WTC11 (cell line): ENCODE measurements around the gene KRT1. TPM values are rescaled to one million over a fixed set of nuclear protein-coding genes. Genes with fewer than 3 reads are reported as not detected.

Experiments used
- ATAC-seq: fragments of 200-7000 bp; cut with Tn5 transposase; 2 replicates; pipeline ENCODE4 v1.10.0; 2021; ENCODE audit warnings: mild to moderate bottlenecking, moderate library complexity
- CTCF ChIA-PET: fragments of 300-600 bp; sonication (Branson Sonifier 250); formaldehyde crosslinking; loops from one replicate; lab custom pipeline; 2021; ENCODE audit warnings: antibody characterized with exemption; lab: Charles Lee
- POLR2A ChIA-PET: fragments of 350-600 bp; sonication (Branson Sonifier 250); formaldehyde crosslinking; loops from one replicate; lab custom pipeline; 2021; ENCODE audit warnings: antibody characterized with exemption; lab: Charles Lee
- DNase-seq: peaks from one replicate; pipeline ENCODE4 v3.0.0; 2021; ENCODE audit warnings: low spot score
- H3K27ac Mint-ChIP-seq: 2 replicates; pipeline ENCODE4 v1.8.0; 2021; ENCODE audit warnings: mixed read lengths
- H3K27me3 Mint-ChIP-seq: 2 replicates; pipeline ENCODE4 v1.8.0; 2021; ENCODE audit warnings: low read depth, mild to moderate bottlenecking, moderate library complexity, mixed read lengths
- H3K36me3 Mint-ChIP-seq: 2 replicates; pipeline ENCODE4 v1.8.0; 2021; ENCODE audit warnings: mixed read lengths
- H3K4me1 Mint-ChIP-seq: 2 replicates; pipeline ENCODE4 v1.8.0; 2022; ENCODE audit warnings: mixed read lengths
- H3K4me3 Mint-ChIP-seq: 2 replicates; pipeline ENCODE4 v1.8.0; 2021; ENCODE audit warnings: mild to moderate bottlenecking, moderate library complexity, mixed read lengths
- H3K9me3 Mint-ChIP-seq: 2 replicates; pipeline ENCODE4 v1.8.0; 2021; ENCODE audit warnings: mixed read lengths
- CREM ChIP-seq: sonication (generic); formaldehyde crosslinking; IDR thresholded peaks from 2 replicates; pipeline ENCODE4 v1.8.1; 2022; ENCODE audit warnings: mild to moderate bottlenecking, missing genetic modification reagents, moderate library complexity
- GTF2I ChIP-seq: fragments of 250-450 bp; sonication (Bioruptor Pico); conservative IDR thresholded peaks from 2 replicates; pipeline ENCODE4 v1.4.0; 2021; ENCODE audit warnings: mild to moderate bottlenecking
- HMGA2 ChIP-seq: fragments of 250-450 bp; sonication (Bioruptor Pico); IDR thresholded peaks from 2 replicates; pipeline ENCODE4 v1.4.0; 2021; ENCODE audit warnings: mild to moderate bottlenecking, moderate library complexity
- NFYB ChIP-seq: sonication (generic); formaldehyde crosslinking; conservative IDR thresholded peaks from 2 replicates; pipeline ENCODE4 v1.8.0; 2022; ENCODE audit warnings: low read depth, missing genetic modification reagents
- NR2C2 ChIP-seq: sonication (generic); formaldehyde crosslinking; IDR thresholded peaks from 2 replicates; pipeline ENCODE4 v1.8.0; 2022; ENCODE audit warnings: mild to moderate bottlenecking, missing genetic modification reagents
- RELA ChIP-seq: sonication (generic); formaldehyde crosslinking; IDR thresholded peaks from 2 replicates; pipeline ENCODE4 v1.8.1; 2022; ENCODE audit warnings: missing genetic modification reagents, mild to moderate bottlenecking, borderline replicate concordance
- TP53 ChIP-seq: sonication (generic); formaldehyde crosslinking; IDR thresholded peaks from 2 replicates; pipeline ENCODE4 v1.8.1; 2023; ENCODE audit warnings: mild to moderate bottlenecking, missing genetic modification reagents
- ZBTB21 ChIP-seq: sonication (generic); formaldehyde crosslinking; IDR thresholded peaks from 2 replicates; pipeline ENCODE4 v1.8.1; 2023; ENCODE audit warnings: mild to moderate bottlenecking, missing genetic modification reagents, borderline replicate concordance
- ZNF121 ChIP-seq: sonication (generic); formaldehyde crosslinking; IDR thresholded peaks from 2 replicates; pipeline ENCODE4 v1.8.0; 2023; ENCODE audit warnings: missing genetic modification reagents
- ZNF416 ChIP-seq: fragments of 250-450 bp; sonication (Bioruptor Pico); IDR thresholded peaks from 2 replicates; pipeline ENCODE4 v1.9.0; 2021; ENCODE audit warnings: mild to moderate bottlenecking, inconsistent platforms
- total RNA-seq: library from RNA; stranded (reverse); gene quantifications from 3 replicates; pipeline ENCODE4 v1.2.3, GENCODE V29; 2021
- TF ChIP-seq, protein P1 (sequence below): fragments of 250-450 bp; sonication (Bioruptor Pico); conservative IDR thresholded peaks from 2 replicates; pipeline ENCODE4 v1.9.0; 2021; ENCODE audit warnings: mild to moderate bottlenecking
- TF ChIP-seq, protein P2 (sequence below): sonication (generic); formaldehyde crosslinking; IDR thresholded peaks from 2 replicates; pipeline ENCODE4 v1.8.1; 2023; ENCODE audit warnings: mild to moderate bottlenecking, moderate library complexity, missing genetic modification reagents
- TF ChIP-seq, protein P3 (sequence below): fragments of 250-450 bp; sonication (Bioruptor Pico); IDR thresholded peaks from 2 replicates; pipeline ENCODE4 v1.8.0; 2021; ENCODE audit warnings: mild to moderate bottlenecking
- TF ChIP-seq, protein P4 (sequence below): sonication (generic); formaldehyde crosslinking; IDR thresholded peaks from 2 replicates; pipeline ENCODE4 v1.8.1; 2023; ENCODE audit warnings: mild to moderate bottlenecking, missing genetic modification reagents, moderate library complexity
- TF ChIP-seq, protein P5 (sequence below): sonication (generic); formaldehyde crosslinking; conservative IDR thresholded peaks from 2 replicates; pipeline ENCODE4 v1.8.1; 2022; ENCODE audit warnings: mild to moderate bottlenecking, missing genetic modification reagents
- TF ChIP-seq, protein P6 (sequence below): sonication (generic); formaldehyde crosslinking; IDR thresholded peaks from 2 replicates; pipeline ENCODE4 v1.8.0; 2023; ENCODE audit warnings: missing genetic modification reagents
- TF ChIP-seq, protein P7 (sequence below): fragments of 250-450 bp; sonication (Bioruptor Pico); IDR thresholded peaks from 2 replicates; pipeline ENCODE4 v2.1.2; 2022; ENCODE audit warnings: mild to moderate bottlenecking, moderate library complexity
- TF ChIP-seq, protein P8 (sequence below): fragments of 250-450 bp; sonication (Bioruptor Pico); IDR thresholded peaks from 2 replicates; pipeline ENCODE4 v1.9.0; 2021; ENCODE audit warnings: mild to moderate bottlenecking

KRT1 gene
- total RNA-seq, 1 experiment from 2014 or later, result not detected

DNA sequence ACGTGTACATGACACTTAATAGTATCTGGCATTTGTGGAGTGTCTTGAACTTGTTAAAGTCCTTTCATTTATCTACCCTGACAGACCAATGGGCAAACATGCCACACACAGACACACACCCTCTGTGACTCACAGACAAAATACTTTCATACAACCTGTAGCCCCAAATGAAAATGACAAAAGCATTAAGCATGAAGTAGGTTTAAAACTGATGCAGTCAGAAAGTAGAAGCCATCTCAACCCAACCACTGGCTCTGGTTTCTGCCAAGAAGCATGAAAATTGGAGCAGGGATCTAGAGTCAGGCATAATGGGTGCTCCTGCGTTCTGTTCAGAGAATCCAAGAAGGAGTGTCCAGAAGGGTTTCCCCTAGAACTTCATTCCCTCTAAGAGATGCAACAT, 46.2 kb upstream of the KRT1 start (continued):
- no peak for TF ChIP-seq ZNF121 (CRISPR knock-in tag)

DNA sequence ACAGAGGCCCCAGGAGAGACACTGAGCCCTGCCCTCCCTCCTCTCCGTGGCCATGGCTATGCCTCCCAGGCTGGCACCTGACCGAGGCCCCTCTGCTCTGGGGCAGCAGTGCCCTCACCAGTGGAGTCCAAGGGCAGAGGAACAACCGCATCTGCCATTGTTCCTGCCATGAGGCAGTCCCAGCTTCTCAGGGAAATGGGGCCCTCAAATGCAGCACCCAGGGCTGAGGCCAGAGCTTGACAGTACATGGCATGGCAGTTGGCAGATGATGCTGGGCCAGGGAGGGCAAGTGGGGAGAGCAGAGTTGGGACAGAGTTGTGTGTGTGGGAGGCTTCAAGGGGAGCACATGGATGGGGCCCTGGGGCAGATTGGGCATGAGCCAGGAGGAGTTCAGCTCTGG, 44.2 kb upstream of the KRT1 start:
- Mint-ChIP-seq H3K4me1 (no peaks in the 10 kb centered on the region), H3K9me3 (peaks cover 5% of the 10 kb centered on the region; the same call in 1 of the 2 replicates), H3K36me3 (no peaks in the 10 kb centered on the region), H3K27ac (no peak overlapping the region), H3K27me3 (peaks cover 5% of the 10 kb centered on the region; the same call in 1 of the 2 replicates)
- ChIA-PET POLR2A (no interaction called here), CTCF (interaction anchor here (1.0 to 2.6 kb wide), 2 partner anchors 9 to 141 kb away, joined by 4 to 8 read pairs; no protein-coding TSS in a partner anchor)
- TF ChIP-seq, protein P1, sequence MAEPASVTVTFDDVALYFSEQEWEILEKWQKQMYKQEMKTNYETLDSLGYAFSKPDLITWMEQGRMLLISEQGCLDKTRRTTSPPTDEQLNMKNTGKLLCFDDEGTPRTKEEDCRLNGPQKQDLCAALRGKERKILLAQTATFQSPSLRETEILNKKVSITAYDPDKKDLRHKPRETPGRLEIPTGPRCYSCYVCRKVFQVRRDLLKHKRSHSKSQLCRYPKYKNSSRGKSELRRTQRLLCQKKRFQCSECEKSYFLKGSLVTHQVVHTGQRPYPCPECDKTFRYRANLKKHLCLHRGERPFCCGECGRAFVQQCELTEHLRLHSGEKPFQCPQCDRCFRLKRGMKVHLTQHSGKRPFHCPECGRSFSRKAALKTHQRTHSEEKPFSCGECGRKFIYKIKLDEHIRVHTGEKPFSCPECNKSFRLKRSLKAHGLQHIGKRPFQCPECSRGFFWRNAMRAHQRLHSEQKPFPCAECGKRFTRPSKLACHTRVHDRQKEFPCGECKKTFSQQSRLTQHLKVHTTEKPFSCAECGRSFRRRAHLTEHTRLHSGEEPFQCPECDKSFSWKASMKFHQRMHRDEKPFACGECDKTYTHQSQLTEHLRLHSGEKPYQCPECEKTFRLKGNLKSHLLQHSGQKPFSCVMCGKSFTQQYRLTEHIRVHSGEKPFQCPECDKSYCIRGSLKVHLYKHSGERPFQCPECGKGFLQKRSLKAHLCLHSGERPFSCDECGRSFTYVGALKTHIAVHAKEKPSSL, result no peak
- TF ChIP-seq NR2C2 (CRISPR knock-in tag), result no peak
- TF ChIP-seq, protein P2, sequence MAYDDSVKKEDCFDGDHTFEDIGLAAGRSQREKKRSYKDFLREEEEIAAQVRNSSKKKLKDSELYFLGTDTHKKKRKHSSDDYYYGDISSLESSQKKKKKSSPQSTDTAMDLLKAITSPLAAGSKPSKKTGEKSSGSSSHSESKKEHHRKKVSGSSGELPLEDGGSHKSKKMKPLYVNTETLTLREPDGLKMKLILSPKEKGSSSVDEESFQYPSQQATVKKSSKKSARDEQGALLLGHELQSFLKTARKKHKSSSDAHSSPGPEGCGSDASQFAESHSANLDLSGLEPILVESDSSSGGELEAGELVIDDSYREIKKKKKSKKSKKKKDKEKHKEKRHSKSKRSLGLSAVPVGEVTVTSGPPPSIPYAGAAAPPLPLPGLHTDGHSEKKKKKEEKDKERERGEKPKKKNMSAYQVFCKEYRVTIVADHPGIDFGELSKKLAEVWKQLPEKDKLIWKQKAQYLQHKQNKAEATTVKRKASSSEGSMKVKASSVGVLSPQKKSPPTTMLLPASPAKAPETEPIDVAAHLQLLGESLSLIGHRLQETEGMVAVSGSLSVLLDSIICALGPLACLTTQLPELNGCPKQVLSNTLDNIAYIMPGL (CRISPR knock-in tag), result no peak
- TF ChIP-seq, all 79 proteins: peak for 0
- H3K4me3 Mint-ChIP-seq, result no peak overlapping the region
- DNase-seq, result no peak
- no peak for ATAC-seq

DNA sequence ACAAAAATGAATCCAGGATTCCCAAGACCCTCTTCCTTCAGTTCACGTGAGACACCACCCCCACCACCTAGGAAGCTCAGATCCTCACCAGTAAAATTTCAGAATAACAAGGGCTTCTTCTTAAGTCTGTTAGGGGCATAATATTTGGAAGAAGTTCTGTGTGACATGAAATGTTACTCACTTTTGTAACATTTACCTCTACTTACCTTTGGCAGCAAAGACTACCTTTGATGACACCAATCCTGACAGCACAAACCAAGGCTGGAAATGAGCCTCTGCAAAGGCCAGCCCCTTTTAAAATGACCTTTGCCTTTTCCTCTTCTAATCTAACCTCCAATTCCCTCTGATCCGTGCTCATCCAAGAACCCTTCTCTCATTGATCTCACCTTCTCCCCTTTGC, 42.5 kb upstream of the KRT1 start:
- TF ChIP-seq HMGA2 (no peak), NFYB (CRISPR knock-in tag) (no peak), GTF2I (CRISPR knock-in tag) (no peak), ZBTB21 (no peak), ZNF416 (CRISPR knock-in tag) (no peak), RELA (no peak), NR2C2 (CRISPR knock-in tag) (no peak), TP53 (CRISPR knock-in tag) (no peak), CREM (no peak)
- TF ChIP-seq, protein P3, sequence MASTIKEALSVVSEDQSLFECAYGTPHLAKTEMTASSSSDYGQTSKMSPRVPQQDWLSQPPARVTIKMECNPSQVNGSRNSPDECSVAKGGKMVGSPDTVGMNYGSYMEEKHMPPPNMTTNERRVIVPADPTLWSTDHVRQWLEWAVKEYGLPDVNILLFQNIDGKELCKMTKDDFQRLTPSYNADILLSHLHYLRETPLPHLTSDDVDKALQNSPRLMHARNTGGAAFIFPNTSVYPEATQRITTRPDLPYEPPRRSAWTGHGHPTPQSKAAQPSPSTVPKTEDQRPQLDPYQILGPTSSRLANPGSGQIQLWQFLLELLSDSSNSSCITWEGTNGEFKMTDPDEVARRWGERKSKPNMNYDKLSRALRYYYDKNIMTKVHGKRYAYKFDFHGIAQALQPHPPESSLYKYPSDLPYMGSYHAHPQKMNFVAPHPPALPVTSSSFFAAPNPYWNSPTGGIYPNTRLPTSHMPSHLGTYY (CRISPR knock-in tag), result no peak
- TF ChIP-seq, protein P4, sequence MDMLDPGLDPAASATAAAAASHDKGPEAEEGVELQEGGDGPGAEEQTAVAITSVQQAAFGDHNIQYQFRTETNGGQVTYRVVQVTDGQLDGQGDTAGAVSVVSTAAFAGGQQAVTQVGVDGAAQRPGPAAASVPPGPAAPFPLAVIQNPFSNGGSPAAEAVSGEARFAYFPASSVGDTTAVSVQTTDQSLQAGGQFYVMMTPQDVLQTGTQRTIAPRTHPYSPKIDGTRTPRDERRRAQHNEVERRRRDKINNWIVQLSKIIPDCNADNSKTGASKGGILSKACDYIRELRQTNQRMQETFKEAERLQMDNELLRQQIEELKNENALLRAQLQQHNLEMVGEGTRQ (CRISPR knock-in tag), result no peak
- TF ChIP-seq, protein P2 (CRISPR knock-in tag), result no peak
- TF ChIP-seq, protein P5, sequence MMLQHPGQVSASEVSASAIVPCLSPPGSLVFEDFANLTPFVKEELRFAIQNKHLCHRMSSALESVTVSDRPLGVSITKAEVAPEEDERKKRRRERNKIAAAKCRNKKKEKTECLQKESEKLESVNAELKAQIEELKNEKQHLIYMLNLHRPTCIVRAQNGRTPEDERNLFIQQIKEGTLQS (CRISPR knock-in tag), result no peak
- TF ChIP-seq, protein P6, sequence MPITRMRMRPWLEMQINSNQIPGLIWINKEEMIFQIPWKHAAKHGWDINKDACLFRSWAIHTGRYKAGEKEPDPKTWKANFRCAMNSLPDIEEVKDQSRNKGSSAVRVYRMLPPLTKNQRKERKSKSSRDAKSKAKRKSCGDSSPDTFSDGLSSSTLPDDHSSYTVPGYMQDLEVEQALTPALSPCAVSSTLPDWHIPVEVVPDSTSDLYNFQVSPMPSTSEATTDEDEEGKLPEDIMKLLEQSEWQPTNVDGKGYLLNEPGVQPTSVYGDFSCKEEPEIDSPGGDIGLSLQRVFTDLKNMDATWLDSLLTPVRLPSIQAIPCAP (CRISPR knock-in tag), result no peak
- TF ChIP-seq, protein P7, sequence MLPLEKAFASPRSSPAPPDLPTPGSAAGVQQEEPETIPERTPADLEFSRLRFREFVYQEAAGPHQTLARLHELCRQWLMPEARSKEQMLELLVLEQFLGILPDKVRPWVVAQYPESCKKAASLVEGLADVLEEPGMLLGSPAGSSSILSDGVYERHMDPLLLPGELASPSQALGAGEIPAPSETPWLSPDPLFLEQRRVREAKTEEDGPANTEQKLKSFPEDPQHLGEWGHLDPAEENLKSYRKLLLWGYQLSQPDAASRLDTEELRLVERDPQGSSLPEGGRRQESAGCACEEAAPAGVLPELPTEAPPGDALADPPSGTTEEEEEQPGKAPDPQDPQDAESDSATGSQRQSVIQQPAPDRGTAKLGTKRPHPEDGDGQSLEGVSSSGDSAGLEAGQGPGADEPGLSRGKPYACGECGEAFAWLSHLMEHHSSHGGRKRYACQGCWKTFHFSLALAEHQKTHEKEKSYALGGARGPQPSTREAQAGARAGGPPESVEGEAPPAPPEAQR, result no peak
- TF ChIP-seq, protein P8, sequence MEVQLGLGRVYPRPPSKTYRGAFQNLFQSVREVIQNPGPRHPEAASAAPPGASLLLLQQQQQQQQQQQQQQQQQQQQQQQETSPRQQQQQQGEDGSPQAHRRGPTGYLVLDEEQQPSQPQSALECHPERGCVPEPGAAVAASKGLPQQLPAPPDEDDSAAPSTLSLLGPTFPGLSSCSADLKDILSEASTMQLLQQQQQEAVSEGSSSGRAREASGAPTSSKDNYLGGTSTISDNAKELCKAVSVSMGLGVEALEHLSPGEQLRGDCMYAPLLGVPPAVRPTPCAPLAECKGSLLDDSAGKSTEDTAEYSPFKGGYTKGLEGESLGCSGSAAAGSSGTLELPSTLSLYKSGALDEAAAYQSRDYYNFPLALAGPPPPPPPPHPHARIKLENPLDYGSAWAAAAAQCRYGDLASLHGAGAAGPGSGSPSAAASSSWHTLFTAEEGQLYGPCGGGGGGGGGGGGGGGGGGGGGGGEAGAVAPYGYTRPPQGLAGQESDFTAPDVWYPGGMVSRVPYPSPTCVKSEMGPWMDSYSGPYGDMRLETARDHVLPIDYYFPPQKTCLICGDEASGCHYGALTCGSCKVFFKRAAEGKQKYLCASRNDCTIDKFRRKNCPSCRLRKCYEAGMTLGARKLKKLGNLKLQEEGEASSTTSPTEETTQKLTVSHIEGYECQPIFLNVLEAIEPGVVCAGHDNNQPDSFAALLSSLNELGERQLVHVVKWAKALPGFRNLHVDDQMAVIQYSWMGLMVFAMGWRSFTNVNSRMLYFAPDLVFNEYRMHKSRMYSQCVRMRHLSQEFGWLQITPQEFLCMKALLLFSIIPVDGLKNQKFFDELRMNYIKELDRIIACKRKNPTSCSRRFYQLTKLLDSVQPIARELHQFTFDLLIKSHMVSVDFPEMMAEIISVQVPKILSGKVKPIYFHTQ, result no peak
- peaks cover 5% of the 10 kb centered on the region; the same call in 1 of the 2 replicates for H3K9me3 Mint-ChIP-seq
- H3K36me3 Mint-ChIP-seq, result no peaks in the 10 kb centered on the region
- ATAC-seq (no peak), DNase-seq (no peak)
- CTCF ChIA-PET, result no interaction called here
- POLR2A ChIA-PET, result no interaction called here
- no peak overlapping the region for H3K4me3 Mint-ChIP-seq
- H3K4me1 Mint-ChIP-seq, result no peaks in the 10 kb centered on the region
- H3K27me3 Mint-ChIP-seq, result peaks cover 5% of the 10 kb centered on the region; the same call in 1 of the 2 replicates
- H3K27ac Mint-ChIP-seq, result no peak overlapping the region
